ENCODE measurements around the gene ZW10.
"Not testable (repeated sequence)": the region's sequence is repeated elsewhere in the genome, so short reads cannot be mapped to it uniquely, and the experiment has no call there.

ZW10 gene

GRCh38 chr11:113736323-113736722, 37.2 kb downstream of the ZW10 start:
- DNase-seq, result no peak

DNA sequence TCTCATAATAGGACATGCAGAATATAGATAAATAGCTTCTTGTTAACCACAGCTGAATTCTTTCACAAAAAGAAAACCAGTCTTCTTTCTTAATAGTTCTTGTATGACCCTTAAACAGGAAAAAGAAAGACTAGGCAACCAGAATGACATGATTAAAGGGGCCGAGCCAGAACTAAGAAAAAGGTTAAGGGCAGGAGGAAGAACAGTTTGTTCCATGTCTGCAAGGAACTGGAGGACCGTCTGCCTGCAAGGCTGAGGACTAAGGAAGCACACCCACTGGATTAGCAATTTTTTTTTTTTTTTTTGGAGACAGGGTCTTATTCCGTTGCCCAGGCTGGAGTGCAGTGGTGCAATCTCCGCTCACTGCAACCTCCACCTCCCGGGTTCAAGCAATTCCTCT, 41.4 kb downstream of the ZW10 start:
- no peak for DNase-seq

DNA sequence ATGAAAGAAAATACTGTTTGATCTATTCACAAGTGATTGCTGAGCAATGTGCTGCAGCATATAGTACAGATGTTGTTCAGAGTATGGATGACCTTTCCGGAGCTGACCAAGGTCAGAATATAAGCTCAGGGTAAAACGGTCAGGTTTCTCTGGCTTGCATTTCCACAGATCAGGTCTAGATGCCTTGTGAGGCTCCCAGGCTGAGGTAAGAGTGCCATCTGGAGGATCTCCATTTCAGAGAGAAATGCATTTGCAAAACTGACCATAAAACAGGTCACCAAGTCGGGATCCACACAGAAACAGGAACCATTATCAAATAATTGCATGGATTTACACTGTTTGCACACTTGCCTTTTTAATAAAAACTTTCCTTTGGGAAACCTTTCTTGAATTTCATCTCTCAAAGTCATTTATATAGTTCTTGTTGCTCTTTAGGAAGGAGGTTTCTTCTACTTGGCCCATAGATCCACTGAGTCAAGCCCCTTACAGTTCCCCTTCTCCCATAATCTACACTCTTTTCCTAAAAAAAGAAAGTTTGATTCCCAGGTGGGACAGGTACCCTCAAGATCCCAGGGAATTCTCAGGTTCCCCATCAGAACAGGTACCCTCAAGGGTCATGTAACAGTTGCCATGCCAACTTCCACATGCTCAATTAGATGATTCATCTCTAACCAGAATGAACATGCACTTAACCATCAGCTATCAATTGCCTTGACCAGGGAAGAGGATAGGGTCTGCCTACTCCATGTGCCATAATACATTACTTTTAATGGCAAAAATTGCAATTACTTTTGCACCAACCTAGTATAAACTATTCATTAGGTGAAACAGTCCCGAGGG, 42.4 kb downstream of the ZW10 start:
- DNase-seq, result peak; percentile 28

GRCh38 chr11:113729456-113729855, 44.0 kb downstream of the ZW10 start:
- no peak for DNase-seq

GRCh38 chr11:113728814-113729213, 44.7 kb downstream of the ZW10 start:
- DNase-seq, result no peak

GRCh38 chr11:113725913-113726312, 47.6 kb downstream of the ZW10 start:
- DNase-seq, result no peak

DNA sequence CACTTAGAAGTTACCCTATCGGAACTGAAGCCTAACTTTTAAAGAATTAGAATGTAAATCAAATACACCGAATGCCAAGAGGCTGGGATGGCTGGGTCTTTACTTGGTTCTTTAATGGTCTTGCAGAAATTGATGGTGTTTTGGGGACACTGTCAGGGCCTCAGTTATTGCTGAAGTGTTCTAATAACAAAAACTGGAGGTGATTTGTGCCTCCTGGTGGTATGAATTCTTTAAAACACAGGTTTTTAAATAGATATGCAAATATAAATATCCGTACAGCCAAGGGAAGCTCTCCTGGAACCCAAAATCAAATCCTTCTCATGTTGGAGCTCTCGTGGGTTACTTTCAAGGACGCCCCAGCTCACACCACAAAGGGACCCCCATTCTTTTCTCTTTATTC, 48.1 kb downstream of the ZW10 start:
- DNase-seq, result no peak

GRCh38 chr11:113724778-113725177, 48.7 kb downstream of the ZW10 start:
- DNase-seq, result no peak

DNA sequence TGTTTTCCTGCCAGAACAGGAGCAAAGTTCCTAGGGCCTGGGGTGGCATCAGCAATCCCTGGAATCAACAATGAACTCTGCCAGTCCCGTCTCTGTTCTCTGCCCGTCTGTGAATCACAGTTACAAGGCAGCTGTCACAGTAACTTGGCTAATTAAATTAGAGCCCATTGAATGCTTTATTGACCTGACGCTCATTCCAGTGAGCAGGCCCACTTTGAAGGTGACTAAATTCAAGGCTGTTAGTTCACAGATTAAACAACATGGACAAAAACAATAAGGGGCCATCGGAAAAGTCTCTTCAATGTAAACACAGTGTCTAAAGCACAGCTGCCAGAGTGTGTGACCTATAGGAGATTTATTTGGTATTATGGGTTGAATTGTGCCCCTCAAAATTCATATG, 49.7 kb downstream of the ZW10 start:
- DNase-seq, result no peak

- no peak for DNase-seq
Observed at GRCh38 chr11:113722934-113723333, 50.6 kb downstream of the ZW10 start.

GRCh38 chr11:113722221-113722620, 51.3 kb downstream of the ZW10 start:
- no peak for DNase-seq

DNA sequence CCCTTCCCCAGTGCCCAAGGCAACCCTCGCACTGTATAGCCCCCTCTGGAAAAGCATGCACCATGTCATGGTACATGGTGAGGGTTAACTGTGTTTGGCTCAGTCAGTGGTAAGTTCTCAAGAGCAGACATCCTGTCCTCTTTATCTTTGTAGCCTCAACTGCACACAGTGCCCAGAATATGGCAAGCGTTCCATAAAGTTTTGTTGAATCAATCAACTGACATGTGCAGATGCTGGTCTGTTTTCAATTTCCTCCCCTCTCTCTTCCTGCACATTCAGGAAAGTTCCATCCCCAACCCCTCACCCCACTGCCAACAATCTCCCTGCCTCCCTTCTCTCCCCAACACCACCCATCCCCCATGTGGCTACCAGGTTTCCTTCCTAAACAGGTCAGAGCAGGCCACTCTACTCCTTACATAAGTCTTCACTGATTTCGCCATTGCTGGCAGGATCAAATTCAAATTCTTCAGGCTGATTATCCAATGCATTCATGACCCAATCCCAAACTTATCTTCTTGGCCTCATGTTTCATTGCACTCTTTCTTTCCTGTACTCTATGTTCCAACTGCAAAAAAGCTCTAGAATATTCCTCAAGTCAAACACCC, 51.9 kb downstream of the ZW10 start:
- no peak for DNase-seq

DNA sequence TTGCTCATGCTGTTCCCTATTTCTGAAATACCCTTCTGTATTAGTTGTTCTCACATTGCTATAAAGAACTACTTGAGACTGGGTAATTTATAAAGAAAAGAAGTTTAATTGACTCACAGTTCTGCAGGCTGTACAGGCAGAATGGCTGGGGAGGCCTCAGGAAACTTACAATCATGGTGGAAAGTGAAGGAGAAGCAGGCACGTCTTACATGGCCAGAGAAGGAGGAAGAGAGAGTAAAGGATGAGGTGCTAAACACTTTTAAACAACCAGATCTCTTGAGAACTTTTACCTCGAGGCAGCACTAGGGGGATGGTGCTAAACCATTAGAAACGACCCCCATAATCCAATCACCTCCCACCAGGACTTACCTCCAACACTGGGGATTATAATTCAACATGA, 53.0 kb downstream of the ZW10 start:
- DNase-seq, result not testable (repeated sequence)

DNA sequence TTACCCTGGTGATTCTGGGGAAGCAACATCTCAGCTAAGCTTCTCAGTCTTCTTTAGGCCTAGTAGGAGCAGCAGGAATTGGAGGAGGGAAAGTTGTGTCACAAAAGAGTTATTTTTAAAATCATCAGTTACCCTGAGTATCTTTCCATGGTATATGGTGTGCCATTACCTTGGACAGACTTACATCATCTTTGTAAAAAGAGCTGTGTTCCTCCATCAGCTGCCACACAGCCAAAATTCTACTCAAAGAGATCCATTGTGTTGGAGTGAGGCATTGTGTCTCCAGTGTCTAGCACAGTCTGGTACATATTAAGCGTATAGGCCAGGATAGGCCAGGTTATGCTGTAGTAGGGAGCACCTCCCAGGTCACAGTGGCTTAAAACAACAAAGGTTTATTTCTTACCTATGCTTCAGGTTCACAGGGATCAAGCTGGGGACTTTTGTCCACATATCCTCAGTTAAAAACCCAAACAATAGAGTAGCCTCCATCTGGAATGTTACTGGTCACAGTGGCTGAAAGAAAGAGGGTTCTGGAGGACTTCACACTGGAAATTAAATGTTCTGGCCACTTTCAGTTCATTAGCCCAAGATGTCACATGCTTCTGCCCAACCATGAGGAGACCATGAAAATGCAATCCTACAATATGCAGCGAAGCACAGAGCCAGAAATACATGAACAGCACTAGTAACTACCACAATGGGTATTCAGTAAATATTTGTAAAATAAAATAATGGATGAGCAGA, 57.4 kb downstream of the ZW10 start:
- no peak for DNase-seq

DNA sequence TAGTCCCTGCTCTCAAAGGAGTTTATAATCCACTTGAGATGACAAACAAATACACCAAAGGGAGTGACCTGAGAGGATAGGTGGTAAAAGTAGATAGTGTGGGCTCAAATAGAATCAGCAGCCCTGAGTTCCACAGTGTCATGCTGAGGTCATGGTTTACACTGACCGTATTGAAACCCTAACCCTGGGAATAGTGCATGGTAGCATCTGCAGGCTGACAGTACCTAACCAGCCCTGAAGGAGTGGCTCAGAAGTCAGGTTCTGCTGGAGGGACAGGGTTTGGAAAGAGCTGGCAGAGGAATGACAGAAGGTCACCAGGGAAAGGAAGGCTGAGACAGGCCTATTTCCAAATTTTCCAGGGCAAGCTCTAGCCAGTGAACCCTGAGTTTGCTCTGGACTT, 58.2 kb downstream of the ZW10 start:
- DNase-seq, result no peak

- no peak for DNase-seq
Observed at GRCh38 chr11:113710989-113711388, 62.5 kb downstream of the ZW10 start.

DNA sequence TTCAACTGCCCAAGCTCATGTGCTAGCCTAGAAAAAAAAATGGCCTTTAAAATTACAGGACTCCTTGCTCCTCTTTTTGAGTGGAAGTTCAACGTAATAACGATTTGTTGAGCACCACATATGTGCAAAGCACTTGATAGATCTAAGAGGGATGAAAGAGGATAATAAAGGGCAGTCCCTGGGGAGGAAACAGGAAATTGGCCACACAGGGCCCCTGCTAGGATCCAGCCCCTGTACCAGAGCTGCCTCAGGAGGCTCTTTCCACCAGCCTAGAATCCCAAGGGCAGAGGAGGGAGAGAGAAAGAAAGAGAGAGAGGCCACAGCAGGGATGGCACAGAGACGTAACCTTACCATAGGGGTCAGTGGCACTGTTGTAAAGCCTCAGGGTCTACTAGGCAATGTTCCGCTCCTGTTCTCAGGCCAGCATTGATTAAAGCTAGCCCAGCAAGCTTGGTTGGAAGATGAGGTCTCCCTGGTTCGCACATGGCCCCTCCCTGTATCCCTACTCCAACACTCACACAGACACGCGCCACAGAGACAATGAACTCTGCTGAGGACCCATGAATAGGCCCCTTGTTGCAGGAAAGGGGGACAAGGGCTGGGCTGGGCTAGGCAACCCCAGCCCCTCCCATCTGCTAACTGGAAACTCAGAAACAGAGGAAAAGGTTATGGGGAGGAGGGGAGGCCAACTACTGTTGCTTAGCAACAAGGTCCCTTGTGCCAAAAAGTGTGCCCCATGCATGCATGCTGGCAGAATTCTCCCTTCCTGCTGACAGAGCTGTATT, 67.4 kb downstream of the ZW10 start, which contains the start of gene TMPRSS5:
Gene TMPRSS5, minus strand, starts transcription at position 438 of the 785 bp plus-strand sequence. Its CDS starts 84 bp downstream, at position 354.
- DNase-seq, result no peak

DNA sequence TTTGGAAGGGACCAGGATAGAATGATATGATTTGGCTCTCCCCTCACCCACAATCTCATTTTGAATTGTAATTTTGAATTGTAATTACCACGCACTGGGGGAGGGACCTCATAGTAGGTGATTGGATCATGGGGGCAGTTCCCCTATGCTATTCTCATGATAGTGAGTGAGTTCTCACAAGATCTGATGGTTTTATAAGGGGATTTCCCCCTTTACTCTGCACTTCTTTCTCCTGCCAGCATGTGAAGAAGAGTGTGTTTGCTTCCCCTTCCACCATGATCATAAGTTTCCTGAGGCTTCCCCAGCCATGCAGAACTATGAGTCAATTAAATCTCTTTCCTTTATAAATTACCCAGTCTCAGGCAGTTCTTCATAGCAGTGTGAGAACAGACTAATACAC, 69.9 kb downstream of the ZW10 start:
- not testable (repeated sequence) for DNase-seq

DNA sequence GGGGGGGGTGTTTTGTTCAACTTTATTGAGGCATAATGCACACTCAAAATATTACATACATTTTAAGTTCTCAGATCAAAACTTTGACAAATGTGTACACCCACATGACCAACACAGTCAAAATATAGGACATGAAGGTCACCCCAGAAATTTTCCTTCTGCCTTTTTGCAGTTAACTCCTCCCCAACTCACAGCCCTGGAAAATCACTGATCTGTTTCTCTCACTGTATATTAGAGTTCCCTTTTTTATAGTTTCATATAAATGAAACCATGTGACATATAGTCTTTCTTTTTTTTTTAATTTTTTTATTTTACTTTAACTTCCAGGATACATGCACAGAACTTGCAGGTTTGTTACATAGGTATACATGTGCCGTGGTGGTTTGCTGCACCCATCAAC, 72.0 kb downstream of the ZW10 start:
- DNase-seq, result no peak

GRCh38 chr11:113698515-113698914, 75.0 kb downstream of the ZW10 start:
- DNase-seq, result no peak

GRCh38 chr11:113697756-113698407, 75.6 kb downstream of the ZW10 start:
- DNase-seq, result no peak

DNA sequence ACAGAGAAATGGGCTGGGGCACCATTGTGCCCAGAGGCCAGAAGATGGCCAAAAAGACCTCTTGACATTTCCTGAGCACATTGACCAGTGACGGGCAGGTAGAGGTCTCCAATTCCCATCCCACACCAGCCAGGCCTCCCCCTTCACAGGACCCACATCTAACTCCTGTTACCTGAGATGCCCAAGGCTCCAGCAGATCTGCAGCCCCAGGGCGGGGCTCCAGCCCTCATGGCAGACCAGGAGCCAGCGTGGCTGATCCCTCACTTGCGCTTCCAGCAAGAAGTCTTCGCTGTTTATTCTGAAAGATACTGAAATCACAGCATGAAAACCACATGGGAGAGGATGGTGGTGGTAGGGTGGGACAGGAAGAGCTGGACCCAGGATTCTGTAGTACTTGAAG, 76.4 kb downstream of the ZW10 start:
- no peak for DNase-seq
